ENCODE results near the gene LRMDA. TPM values are rescaled to one million over a fixed set of nuclear protein-coding genes. Genes with fewer than 3 reads are reported as not detected.
A peak's percentile ranks its signal among the peaks of the same experiment; 100 is the strongest.

The LRMDA gene
- polyA plus RNA-seq, 3 donors = 39.8 to 59.6 (median 56.4) TPM

DNA sequence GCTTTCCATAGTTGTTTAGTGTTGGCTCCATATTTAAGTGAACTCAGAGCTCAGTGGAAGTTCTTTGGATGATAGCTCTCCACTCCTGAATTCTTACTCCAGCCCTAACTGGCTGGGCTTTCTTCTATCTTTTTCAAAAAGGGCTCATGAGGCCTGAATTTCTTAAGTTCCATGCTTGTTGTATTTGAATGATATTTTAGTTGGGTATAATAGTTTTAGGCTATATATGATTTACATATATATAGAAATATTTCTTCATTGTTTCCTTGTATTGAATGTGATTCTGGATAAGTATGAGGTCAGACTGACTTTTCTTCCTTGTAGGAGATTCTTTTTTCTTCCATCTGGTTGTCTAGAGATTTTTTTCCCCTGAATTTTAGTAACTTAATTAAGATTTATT, 843.5 kb downstream of the LRMDA start:
- TF ChIP-seq, protein P1, sequence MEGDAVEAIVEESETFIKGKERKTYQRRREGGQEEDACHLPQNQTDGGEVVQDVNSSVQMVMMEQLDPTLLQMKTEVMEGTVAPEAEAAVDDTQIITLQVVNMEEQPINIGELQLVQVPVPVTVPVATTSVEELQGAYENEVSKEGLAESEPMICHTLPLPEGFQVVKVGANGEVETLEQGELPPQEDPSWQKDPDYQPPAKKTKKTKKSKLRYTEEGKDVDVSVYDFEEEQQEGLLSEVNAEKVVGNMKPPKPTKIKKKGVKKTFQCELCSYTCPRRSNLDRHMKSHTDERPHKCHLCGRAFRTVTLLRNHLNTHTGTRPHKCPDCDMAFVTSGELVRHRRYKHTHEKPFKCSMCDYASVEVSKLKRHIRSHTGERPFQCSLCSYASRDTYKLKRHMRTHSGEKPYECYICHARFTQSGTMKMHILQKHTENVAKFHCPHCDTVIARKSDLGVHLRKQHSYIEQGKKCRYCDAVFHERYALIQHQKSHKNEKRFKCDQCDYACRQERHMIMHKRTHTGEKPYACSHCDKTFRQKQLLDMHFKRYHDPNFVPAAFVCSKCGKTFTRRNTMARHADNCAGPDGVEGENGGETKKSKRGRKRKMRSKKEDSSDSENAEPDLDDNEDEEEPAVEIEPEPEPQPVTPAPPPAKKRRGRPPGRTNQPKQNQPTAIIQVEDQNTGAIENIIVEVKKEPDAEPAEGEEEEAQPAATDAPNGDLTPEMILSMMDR (IDR thresholded peaks at IDR 0.05) = no peak
- Histone ChIP-seq H4K20me1 (ENCODE audit: insufficient read depth, low read length) (no peaks in the 10 kb centered on the region), H3K9ac (ENCODE audit: insufficient read depth, low read length, poor library complexity, severe bottlenecking) (no peak overlapping the region), H3K36me3 (replicated peaks in 1 of 2; ENCODE audit: control insufficient read depth in 1 of 2, insufficient read depth in 2 of 2, low read length in 2 of 2) (no peaks in the 10 kb centered on the region), H3K27me3 (ENCODE audit: control insufficient read depth in 2 of 2, insufficient read depth in 2 of 2, low read length in 2 of 2) (no peaks in the 10 kb centered on the region), H3K9me3 (replicated peaks in 1 of 2; ENCODE audit: control insufficient read depth in 1 of 2, insufficient read depth in 1 of 2, low read length in 2 of 2) (peaks cover 0 to 9% of the 10 kb centered on the region in 2 donors), H2AFZ (ENCODE audit: insufficient read depth, low read depth, low read length, poor library complexity, severe bottlenecking) (no peak overlapping the region), H3K79me2 (ENCODE audit: insufficient read depth, low read length) (no peaks in the 10 kb centered on the region), H3K4me2 (replicated peaks; ENCODE audit: extremely low read depth, low read length, poor library complexity, severe bottlenecking) (no peak overlapping the region), H3K27ac (ENCODE audit: low read depth in 1 of 2, low read length in 2 of 2) (no peak overlapping the region), H3K4me3 (replicated peaks in 1 of 3; ENCODE audit: low read depth in 2 of 3, low read length in 3 of 3) (no peak overlapping the region), H3K4me1 (ENCODE audit: control insufficient read depth in 1 of 2, insufficient read depth in 2 of 2, low read length in 2 of 2) (no peaks in the 10 kb centered on the region)
- no peak overlapping the region for H3K4me3 Mint-ChIP-seq
- DNase-seq = no peak
- H3K9me3 Mint-ChIP-seq = peaks cover 12 to 25% (median 17%) of the 10 kb centered on the region in 7 donors
- H3K4me1 Mint-ChIP-seq = peaks cover 3% of the 10 kb centered on the region
- no peak overlapping the region for H3K27ac Mint-ChIP-seq
- peaks cover 2 to 3% of the 10 kb centered on the region in 2 donors for H3K36me3 Mint-ChIP-seq
- H3K27me3 Mint-ChIP-seq (ENCODE audit: low read depth in 3 of 3) = peaks cover 0 to 1% (median 0%) of the 10 kb centered on the region in 3 donors
- intact Hi-C loops (cut with micrococcal nuclease) = no loop called here

DNA sequence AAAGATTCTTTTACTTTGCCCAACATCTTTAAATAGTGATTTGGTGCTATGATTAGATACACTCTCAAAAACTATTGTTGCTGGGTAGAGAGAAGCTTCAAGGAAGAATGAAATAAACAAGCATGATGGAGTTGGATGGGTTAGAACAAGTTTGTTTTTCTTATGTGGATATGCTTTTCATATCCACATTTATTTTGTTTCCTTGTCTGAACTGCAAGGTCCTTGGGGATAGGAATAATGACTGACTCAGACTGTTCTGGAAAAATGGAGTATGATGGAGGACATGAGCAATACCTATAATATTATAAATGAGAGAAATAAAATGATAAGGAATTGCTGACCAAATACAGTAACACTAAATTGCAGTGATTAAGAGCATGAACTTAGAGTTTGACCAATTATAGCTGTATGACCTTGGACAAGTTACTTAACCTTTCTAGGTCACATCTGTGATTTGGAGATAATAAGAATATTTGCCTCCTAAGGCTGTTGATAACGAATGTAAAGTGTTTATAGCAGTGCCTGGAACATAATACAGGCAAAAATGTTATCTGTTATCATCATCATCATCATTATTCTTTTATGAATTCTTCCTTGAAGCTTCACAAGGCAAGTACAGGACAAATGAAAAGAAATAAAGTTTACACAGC, 847.5 kb downstream of the LRMDA start:
- no peaks in the 10 kb centered on the region for H3K4me1 ChIP-seq (ENCODE audit: control insufficient read depth in 1 of 2, insufficient read depth in 2 of 2, low read length in 2 of 2)
- intact Hi-C loops (cut with micrococcal nuclease) = no loop called here
- peaks cover 9 to 21% (median 17%) of the 10 kb centered on the region in 7 donors for H3K9me3 Mint-ChIP-seq
- H3K4me1 Mint-ChIP-seq = no peaks in the 10 kb centered on the region
- TF ChIP-seq, protein P1 (IDR thresholded peaks at IDR 0.05) = no peak
- no peaks in the 10 kb centered on the region for H4K20me1 ChIP-seq (ENCODE audit: insufficient read depth, low read length)
- no peak overlapping the region for H2AFZ ChIP-seq (ENCODE audit: insufficient read depth, low read depth, low read length, poor library complexity, severe bottlenecking)
- H3K4me3 ChIP-seq (replicated peaks in 1 of 3; ENCODE audit: low read depth in 2 of 3, low read length in 3 of 3) = no peak overlapping the region
- H3K27me3 ChIP-seq (ENCODE audit: control insufficient read depth in 2 of 2, insufficient read depth in 2 of 2, low read length in 2 of 2) = no peaks in the 10 kb centered on the region
- H3K4me2 ChIP-seq (replicated peaks; ENCODE audit: extremely low read depth, low read length, poor library complexity, severe bottlenecking) = no peak overlapping the region
- H3K4me3 Mint-ChIP-seq = no peak overlapping the region
- no peaks in the 10 kb centered on the region for H3K36me3 ChIP-seq (replicated peaks in 1 of 2; ENCODE audit: control insufficient read depth in 1 of 2, insufficient read depth in 2 of 2, low read length in 2 of 2)
- no peaks in the 10 kb centered on the region for H3K79me2 ChIP-seq (ENCODE audit: insufficient read depth, low read length)
- H3K27ac ChIP-seq (ENCODE audit: low read depth in 1 of 2, low read length in 2 of 2) = no peak overlapping the region
- peak overlapping the region in 1 of 7 donors; percentile 31 for H3K27ac Mint-ChIP-seq
- no peak overlapping the region for H3K9ac ChIP-seq (ENCODE audit: insufficient read depth, low read length, poor library complexity, severe bottlenecking)
- H3K27me3 Mint-ChIP-seq (ENCODE audit: low read depth in 3 of 3) = peaks cover 0 to 1% (median 0%) of the 10 kb centered on the region in 3 donors
- peaks cover 0 to 9% of the 10 kb centered on the region in 2 donors for H3K9me3 ChIP-seq (replicated peaks in 1 of 2; ENCODE audit: control insufficient read depth in 1 of 2, insufficient read depth in 1 of 2, low read length in 2 of 2)
- no CpG with 5 or more reads among the region's 1 CpG for WGBS (ENCODE audit: insufficient coverage)
- peaks cover 0 to 3% of the 10 kb centered on the region in 2 donors for H3K36me3 Mint-ChIP-seq
- DNase-seq = no peak

All from CD14-positive monocyte (primary cell).